SU-DHL-6 (cell line): Measurements from ENCODE around the gene HPS6.

Source experiments
- CTCF ChIP-seq: fragments of 200-600 bp; sonication (generic); IDR thresholded peaks from one replicate; pipeline ENCODE4 v1.5.1; 2017; ENCODE audit warnings: antibody characterized with exemption, mild to moderate bottlenecking, low read length, moderate library complexity; ENCODE audit not compliant: insufficient read depth, poor library complexity, severe bottlenecking
- EZH2phosphoT487 ChIP-seq: fragments of 200-600 bp; sonication (generic), shearing (Covaris generic); conservative IDR thresholded peaks from 2 replicates; pipeline ENCODE4 v1.6.1; 2018; ENCODE audit warnings: mild to moderate bottlenecking, antibody characterized with exemption, low read length, moderate library complexity, mixed read lengths

GRCh38 chr10:102024799-102025198 is 40.4 kb upstream of the HPS6 start:
- TF ChIP-seq CTCF (no peak), EZH2phosphoT487 (no peak)
